Measurements from ENCODE around the gene YPEL2.

YPEL2 gene

GRCh38 chr17:59353936-59354755 is 22.7 kb downstream of the YPEL2 start:
- no peak overlapping the region for H3K4me2 ChIP-seq (ENCODE audit: low read length, poor library complexity, severe bottlenecking)
- WGBS, result 93% methylated on average over 9 of the region's 9 CpGs
- no peak overlapping the region for H3K14ac ChIP-seq (ENCODE audit: low read length in 2 of 2)
- no peak overlapping the region for H3K9ac ChIP-seq (ENCODE audit: low read length)
- no peak overlapping the region for H3K18ac ChIP-seq (ENCODE audit: low read depth in 1 of 2, low read length in 2 of 2)
- H3K27me3 ChIP-seq (ENCODE audit: control insufficient read depth in 1 of 2, insufficient read depth in 1 of 2, low read length in 2 of 2), result peaks cover 0 to 16% of the 10 kb centered on the region in 2 experiments
- H3K4me1 ChIP-seq (ENCODE audit: control insufficient read depth, insufficient read depth, low read depth, low read length), result peaks cover 12% of the 10 kb centered on the region
- H3K79me1 ChIP-seq (replicated peaks; ENCODE audit: low read length, poor library complexity, severe bottlenecking), result peaks cover 32% of the 10 kb centered on the region
- no peak overlapping the region for H4K91ac ChIP-seq (ENCODE audit: low read length)
- H2BK12ac ChIP-seq (ENCODE audit: low read length in 2 of 2), result no peak overlapping the region
- no peaks in the 10 kb centered on the region for H3K9me3 ChIP-seq (ENCODE audit: control insufficient read depth, low read length)
- H3K23ac ChIP-seq (ENCODE audit: low read length in 2 of 2), result no peak overlapping the region
- H3K36me3 ChIP-seq (ENCODE audit: control insufficient read depth in 1 of 2, insufficient read depth in 2 of 2, low read depth in 1 of 2, low read length in 2 of 2), result peaks cover 9 to 25% of the 10 kb centered on the region in 2 experiments
- H2BK120ac ChIP-seq (ENCODE audit: low read depth, low read length), result no peak overlapping the region
- H2AFZ ChIP-seq (ENCODE audit: low read depth, low read length), result no peak overlapping the region
- H3K4me3 ChIP-seq (ENCODE audit: insufficient read depth in 1 of 2, low read depth in 1 of 2, low read length in 2 of 2), result no peak overlapping the region
- no peak overlapping the region for H2BK5ac ChIP-seq (ENCODE audit: low read depth, low read length, poor library complexity, severe bottlenecking)
- no peak overlapping the region for H2BK15ac ChIP-seq (ENCODE audit: low read depth, poor library complexity, severe bottlenecking)
- H3K27ac ChIP-seq (ENCODE audit: low read length, poor library complexity, severe bottlenecking), result no peak overlapping the region
- no peak overlapping the region for H2AK5ac ChIP-seq (ENCODE audit: low read length, severe bottlenecking)
- no peak overlapping the region for H4K8ac ChIP-seq (ENCODE audit: low read length)
- no peak overlapping the region for H3K4ac ChIP-seq (ENCODE audit: low read depth in 1 of 2, low read length in 2 of 2)
- no peak for DNase-seq

GRCh38 chr17:59355030-59355701 is 23.7 kb downstream of the YPEL2 start:
- no peak overlapping the region for H4K8ac ChIP-seq (ENCODE audit: low read length)
- H2AFZ ChIP-seq (ENCODE audit: low read depth, low read length), result no peak overlapping the region
- no peak overlapping the region for H2BK15ac ChIP-seq (ENCODE audit: low read depth, poor library complexity, severe bottlenecking)
- no peak overlapping the region for H3K14ac ChIP-seq (ENCODE audit: low read length in 2 of 2)
- H2BK12ac ChIP-seq (ENCODE audit: low read length in 2 of 2), result no peak overlapping the region
- H3K27ac ChIP-seq (ENCODE audit: low read length, poor library complexity, severe bottlenecking), result no peak overlapping the region
- no peak overlapping the region for H2AK5ac ChIP-seq (ENCODE audit: low read length, severe bottlenecking)
- H3K9me3 ChIP-seq (ENCODE audit: control insufficient read depth, low read length), result no peaks in the 10 kb centered on the region
- no peak overlapping the region for H2BK5ac ChIP-seq (ENCODE audit: low read depth, low read length, poor library complexity, severe bottlenecking)
- no peak overlapping the region for H3K4me3 ChIP-seq (ENCODE audit: insufficient read depth in 1 of 2, low read depth in 1 of 2, low read length in 2 of 2)
- peaks cover 0 to 16% of the 10 kb centered on the region in 2 experiments for H3K27me3 ChIP-seq (ENCODE audit: control insufficient read depth in 1 of 2, insufficient read depth in 1 of 2, low read length in 2 of 2)
- H3K4me1 ChIP-seq (ENCODE audit: control insufficient read depth, insufficient read depth, low read depth, low read length), result peaks cover 10% of the 10 kb centered on the region
- no peak overlapping the region for H3K4ac ChIP-seq (ENCODE audit: low read depth in 1 of 2, low read length in 2 of 2)
- no peak overlapping the region for H3K4me2 ChIP-seq (ENCODE audit: low read length, poor library complexity, severe bottlenecking)
- no peak overlapping the region for H4K91ac ChIP-seq (ENCODE audit: low read length)
- H2BK120ac ChIP-seq (ENCODE audit: low read depth, low read length), result no peak overlapping the region
- no peak overlapping the region for H3K18ac ChIP-seq (ENCODE audit: low read depth in 1 of 2, low read length in 2 of 2)
- H3K36me3 ChIP-seq (ENCODE audit: control insufficient read depth in 1 of 2, insufficient read depth in 2 of 2, low read depth in 1 of 2, low read length in 2 of 2), result peaks cover 9 to 25% of the 10 kb centered on the region in 2 experiments
- H3K23ac ChIP-seq (ENCODE audit: low read length in 2 of 2), result no peak overlapping the region
- no peak overlapping the region for H3K9ac ChIP-seq (ENCODE audit: low read length)
- 90% methylated on average over 3 of the region's 4 CpGs for WGBS
- DNase-seq, result no peak
- peaks cover 32% of the 10 kb centered on the region for H3K79me1 ChIP-seq (replicated peaks; ENCODE audit: low read length, poor library complexity, severe bottlenecking)

- no peak overlapping the region for H4K8ac ChIP-seq (ENCODE audit: low read length)
- no peak overlapping the region for H2BK5ac ChIP-seq (ENCODE audit: low read depth, low read length, poor library complexity, severe bottlenecking)
- H3K9me3 ChIP-seq (ENCODE audit: control insufficient read depth, low read length), result no peaks in the 10 kb centered on the region
- peaks cover 9 to 25% of the 10 kb centered on the region in 2 experiments for H3K36me3 ChIP-seq (ENCODE audit: control insufficient read depth in 1 of 2, insufficient read depth in 2 of 2, low read depth in 1 of 2, low read length in 2 of 2)
- no peak overlapping the region for H3K23ac ChIP-seq (ENCODE audit: low read length in 2 of 2)
- 98% methylated on average over 4 of the region's 4 CpGs for WGBS
- no peak overlapping the region for H3K4me3 ChIP-seq (ENCODE audit: insufficient read depth in 1 of 2, low read depth in 1 of 2, low read length in 2 of 2)
- no peak overlapping the region for H3K9ac ChIP-seq (ENCODE audit: low read length)
- no peak overlapping the region for H3K27ac ChIP-seq (ENCODE audit: low read length, poor library complexity, severe bottlenecking)
- peaks cover 30% of the 10 kb centered on the region for H3K79me1 ChIP-seq (replicated peaks; ENCODE audit: low read length, poor library complexity, severe bottlenecking)
- H3K4me1 ChIP-seq (ENCODE audit: control insufficient read depth, insufficient read depth, low read depth, low read length), result peaks cover 9% of the 10 kb centered on the region
- peaks cover 0 to 16% of the 10 kb centered on the region in 2 experiments for H3K27me3 ChIP-seq (ENCODE audit: control insufficient read depth in 1 of 2, insufficient read depth in 1 of 2, low read length in 2 of 2)
- H3K18ac ChIP-seq (ENCODE audit: low read depth in 1 of 2, low read length in 2 of 2), result no peak overlapping the region
- H2AFZ ChIP-seq (ENCODE audit: low read depth, low read length), result no peak overlapping the region
- H2BK12ac ChIP-seq (ENCODE audit: low read length in 2 of 2), result no peak overlapping the region
- peak overlapping the region; percentile 34 for H2AK5ac ChIP-seq (ENCODE audit: low read length, severe bottlenecking)
- H3K14ac ChIP-seq (ENCODE audit: low read length in 2 of 2), result no peak overlapping the region
- H4K91ac ChIP-seq (ENCODE audit: low read length), result no peak overlapping the region
- H3K4ac ChIP-seq (ENCODE audit: low read depth in 1 of 2, low read length in 2 of 2), result no peak overlapping the region
- no peak overlapping the region for H3K4me2 ChIP-seq (ENCODE audit: low read length, poor library complexity, severe bottlenecking)
- no peak overlapping the region for H2BK15ac ChIP-seq (ENCODE audit: low read depth, poor library complexity, severe bottlenecking)
- H2BK120ac ChIP-seq (ENCODE audit: low read depth, low read length), result no peak overlapping the region
- no peak for DNase-seq
These were observed 24.4 kb downstream of the YPEL2 start for GRCh38 chr17:59355702-59356325.

Measured in mesenchymal stem cell (in vitro differentiated cells and primary cell).